ENCODE data around the gene RGS19. TPM values are rescaled to one million over a fixed set of nuclear protein-coding genes. Genes with fewer than 3 reads are reported as not detected.

Gene RGS19
- total RNA-seq, 4 donors from 2014 or later, result 15.6 to 44.5 (median 20.4) TPM

DNA sequence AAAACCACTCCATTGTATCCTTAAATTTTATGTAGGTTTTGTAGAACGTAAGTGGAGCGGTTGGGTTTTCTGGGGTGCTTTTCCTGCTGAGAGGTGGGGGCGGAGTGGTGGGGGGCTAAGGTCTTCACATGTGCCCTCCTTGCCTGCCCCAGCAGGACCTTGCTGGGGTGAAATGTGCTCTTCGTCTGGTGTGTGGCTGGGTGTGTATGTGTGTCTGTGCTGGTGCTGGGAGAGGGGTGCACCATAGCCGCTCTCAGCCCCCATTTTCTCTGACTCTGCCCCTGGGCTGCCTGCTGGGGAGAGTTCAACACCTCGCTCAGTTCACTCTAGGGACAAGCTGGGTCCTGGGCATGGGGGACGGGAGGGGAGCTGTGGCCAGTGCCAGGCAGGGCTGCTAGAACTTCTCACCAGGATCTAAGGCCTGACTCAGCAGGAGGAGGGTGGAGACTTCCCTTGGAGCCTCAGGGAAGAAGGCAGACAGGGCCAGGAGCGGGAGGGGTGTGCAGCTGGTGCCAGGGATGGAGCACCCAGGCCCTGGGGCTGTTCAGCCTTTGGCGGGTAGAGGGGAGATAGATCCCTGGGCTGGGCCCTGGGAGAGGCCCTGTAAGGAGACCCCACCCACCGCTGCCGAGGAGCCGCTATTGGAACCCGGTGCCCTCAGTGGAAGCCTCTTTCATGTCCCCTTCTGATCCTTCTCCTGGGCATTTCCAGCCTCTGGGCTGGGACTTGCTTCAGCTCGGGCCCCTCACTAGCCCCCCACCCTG, 34.7 kb downstream of the RGS19 start:
- TF ChIP-seq, protein P1, sequence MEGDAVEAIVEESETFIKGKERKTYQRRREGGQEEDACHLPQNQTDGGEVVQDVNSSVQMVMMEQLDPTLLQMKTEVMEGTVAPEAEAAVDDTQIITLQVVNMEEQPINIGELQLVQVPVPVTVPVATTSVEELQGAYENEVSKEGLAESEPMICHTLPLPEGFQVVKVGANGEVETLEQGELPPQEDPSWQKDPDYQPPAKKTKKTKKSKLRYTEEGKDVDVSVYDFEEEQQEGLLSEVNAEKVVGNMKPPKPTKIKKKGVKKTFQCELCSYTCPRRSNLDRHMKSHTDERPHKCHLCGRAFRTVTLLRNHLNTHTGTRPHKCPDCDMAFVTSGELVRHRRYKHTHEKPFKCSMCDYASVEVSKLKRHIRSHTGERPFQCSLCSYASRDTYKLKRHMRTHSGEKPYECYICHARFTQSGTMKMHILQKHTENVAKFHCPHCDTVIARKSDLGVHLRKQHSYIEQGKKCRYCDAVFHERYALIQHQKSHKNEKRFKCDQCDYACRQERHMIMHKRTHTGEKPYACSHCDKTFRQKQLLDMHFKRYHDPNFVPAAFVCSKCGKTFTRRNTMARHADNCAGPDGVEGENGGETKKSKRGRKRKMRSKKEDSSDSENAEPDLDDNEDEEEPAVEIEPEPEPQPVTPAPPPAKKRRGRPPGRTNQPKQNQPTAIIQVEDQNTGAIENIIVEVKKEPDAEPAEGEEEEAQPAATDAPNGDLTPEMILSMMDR (IDR thresholded peaks at IDR 0.05; ENCODE audit: low read depth), result no peak

DNA sequence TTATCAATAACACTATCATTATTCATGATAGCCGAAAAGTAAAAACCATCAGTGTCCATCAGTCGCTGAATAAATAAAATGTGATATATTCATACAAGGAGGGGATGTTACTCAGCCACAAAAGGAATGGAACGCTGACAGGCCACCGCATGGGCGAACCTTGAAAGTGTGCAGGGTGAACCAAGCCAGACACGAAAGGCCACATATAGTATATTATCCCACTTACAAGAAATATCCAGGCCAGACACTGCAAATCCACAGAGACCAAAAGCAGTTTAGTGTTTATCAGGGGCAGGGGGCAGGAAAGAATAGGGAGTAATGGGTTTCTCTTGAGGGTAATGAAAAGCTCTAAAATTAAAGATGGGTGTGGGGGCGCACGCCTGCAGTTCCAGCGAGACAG, 35.5 kb downstream of the RGS19 start:
- TF ChIP-seq, protein P1 (IDR thresholded peaks at IDR 0.05; ENCODE audit: low read depth), result no peak

DNA sequence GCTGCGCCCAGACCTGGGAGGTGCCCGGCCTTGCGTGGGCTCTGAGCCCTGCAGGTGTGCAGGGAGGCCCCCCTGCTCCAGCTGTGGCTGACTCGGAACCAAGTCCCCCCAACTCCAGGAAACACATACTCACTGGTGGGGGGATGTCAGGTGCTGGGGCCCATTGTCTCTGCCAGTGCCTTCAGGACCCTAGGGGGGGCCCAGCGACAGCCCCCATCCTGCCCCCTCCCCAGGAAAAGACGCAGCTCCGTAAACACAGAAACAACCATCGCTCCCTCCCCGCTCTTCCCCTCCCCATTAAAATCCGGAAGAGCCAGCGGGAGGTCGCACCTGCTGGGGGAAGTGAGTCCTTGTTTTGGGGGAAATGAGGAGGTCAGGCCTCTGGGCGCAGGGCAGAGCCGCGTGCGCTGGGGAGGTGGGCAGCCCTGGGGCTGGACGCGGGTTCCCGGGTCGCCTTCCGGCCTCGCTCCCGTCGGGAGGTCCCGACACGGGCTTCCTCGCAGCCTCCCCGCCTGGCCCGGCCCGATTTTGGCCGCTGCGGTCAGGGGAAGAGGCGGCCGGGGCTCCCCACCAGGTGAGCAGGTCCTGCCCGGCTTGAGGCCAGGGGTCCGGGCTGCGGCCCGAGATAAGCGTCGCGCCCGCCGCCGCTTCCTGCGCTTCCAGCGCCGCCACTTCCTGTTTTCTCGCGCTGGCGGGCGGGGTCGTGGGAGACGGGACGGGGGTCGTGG, 37.1 kb downstream of the RGS19 start:
- TF ChIP-seq, protein P1 (IDR thresholded peaks at IDR 0.05; ENCODE audit: low read depth), result no peak

DNA sequence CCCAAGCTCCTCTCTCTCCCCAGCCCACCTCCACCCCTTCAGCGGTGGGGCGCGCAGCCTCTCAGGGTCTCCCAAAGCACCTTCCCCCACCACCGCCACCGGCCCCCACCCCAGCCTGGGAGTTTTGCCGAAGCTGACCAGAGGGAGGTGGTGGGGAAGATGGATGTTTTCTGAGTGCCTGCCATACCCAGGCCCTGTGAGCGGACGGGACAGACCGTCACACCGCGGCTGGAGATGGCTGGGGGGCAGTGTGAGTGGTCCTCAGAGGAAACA, 37.6 kb downstream of the RGS19 start:
- TF ChIP-seq, protein P1 (IDR thresholded peaks at IDR 0.05; ENCODE audit: low read depth), result no peak

DNA sequence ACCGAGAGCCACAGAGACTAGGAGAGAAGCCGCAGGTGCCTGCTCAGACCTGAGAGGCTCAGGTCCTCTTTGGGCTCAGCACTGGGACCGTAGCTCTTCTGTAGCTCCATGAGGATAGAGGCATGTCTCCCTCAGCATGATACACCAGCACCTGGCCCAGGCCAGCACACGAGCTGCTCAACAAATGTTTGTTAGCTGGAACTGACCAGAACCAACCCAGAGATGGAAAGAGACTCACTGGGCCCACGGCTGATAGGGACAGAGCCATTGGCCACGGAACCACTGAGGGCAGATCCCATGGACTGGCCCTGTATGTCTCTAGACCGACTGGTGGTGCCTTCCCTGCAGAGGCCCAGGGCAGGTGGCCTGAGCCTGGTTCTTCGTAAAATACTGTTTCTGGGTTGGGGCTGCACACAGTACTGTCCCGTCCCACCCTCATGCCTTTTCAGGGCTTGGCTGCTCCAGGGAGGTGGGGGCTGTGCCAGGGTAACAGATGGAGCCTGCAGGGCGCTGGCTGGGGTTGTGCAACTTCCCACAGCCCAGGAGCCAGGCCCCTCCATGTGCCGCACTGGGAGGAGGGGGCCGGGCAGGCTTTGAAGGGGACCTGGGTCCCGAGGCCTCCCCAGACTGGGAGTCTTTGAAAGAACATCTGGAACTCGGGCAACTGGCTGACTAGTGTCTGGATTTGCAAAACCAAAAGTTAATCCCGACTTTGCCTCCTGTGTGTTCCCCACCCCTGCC, 38.1 kb downstream of the RGS19 start:
- TF ChIP-seq, protein P1 (IDR thresholded peaks at IDR 0.05; ENCODE audit: low read depth), result no peak

DNA sequence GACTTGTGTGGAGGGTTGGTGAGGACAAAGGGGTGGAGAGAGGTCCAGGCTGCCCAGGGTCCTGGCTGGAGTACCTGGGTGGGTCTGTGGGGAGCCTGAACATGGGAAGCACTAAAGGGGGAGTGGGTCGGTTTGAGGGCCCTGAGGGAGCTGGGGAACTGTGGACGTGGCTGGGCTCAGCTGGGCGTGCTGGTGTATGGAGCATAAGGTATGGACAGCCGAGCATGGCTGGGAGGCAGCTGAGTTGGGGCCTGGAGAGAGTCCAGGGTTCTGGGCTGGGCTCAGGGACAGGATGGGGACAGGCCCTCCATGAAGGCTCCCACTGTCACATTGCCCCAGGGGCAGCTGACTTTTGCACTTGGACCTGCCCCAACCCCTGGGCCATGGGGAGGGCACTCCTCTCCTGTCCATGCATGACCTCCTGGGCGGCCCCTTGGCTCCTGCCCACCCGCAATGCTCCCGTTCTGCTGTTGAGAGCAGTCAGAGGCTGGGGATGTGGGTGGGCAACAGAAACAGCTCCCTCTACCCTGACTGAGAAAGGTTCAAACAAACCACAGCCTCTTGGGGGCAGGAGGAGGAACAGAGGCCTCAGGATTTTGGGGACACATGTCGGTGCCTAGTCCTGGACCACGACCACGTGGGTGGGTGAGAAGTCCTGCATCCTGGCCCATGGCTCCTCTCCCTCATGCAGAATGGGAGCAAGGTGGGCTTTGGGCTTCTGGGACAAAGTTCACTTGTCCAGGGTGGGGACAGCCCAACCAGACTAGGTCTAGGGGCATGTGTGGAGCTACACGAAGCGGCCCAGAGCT, 38.9 kb downstream of the RGS19 start:
- TF ChIP-seq, protein P1 (IDR thresholded peaks at IDR 0.05; ENCODE audit: low read depth), result no peak

Data from subcutaneous adipose tissue (tissue), 4 donors.